Measurements from ENCODE around the gene PTGDS.

Gene PTGDS

DNA sequence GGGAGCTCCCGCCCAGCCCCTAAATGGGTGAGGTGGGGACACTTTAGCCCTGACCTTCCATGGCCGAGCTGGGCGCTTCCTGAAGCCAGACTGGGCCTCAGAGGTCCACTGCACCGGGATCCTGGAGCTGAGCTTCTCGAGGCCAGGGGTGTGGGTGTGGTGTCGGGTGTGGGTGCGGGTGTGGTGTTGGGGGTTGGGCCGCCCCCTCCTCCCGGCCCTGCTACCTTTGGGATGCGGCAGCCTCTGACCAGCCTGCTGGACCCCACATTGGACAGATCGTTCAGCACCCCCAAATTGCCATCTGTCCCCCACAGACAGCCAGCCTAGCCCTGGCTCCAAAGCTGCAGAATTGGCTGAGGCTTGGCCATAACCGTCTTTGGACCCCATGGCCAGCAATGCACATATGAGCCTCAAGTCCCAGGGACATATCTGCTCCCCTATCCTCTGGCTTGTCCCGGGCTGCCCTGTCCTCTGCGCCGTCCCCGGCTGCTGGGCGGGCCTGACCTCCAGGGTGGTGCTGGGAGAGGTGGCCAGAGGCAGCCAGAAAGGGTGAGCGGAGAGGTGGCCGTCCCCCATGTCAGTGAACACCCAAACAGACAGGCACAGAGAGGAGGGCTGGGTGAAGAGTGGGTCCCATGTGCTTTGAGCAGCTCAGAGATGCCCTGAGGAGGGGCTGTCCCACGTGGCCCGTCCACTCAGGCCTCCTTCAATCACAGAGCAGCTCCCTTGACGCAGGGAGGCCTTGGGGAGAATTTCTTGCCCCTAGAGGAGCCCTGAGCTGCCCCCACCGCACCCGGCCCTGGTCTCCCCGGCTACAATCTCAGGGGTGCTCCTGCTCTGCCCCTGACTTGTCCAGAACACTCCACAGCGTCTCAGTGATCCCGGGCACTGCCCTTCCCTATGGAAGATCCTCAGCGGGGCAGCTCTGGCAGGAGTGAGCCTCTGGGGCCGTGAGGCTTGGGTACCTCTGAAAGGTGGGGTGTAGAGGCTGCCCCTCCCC lies 3.4 kb upstream of the PTGDS start:
- DNase-seq (ENCODE audit: low spot score), result no peak

- no peak for DNase-seq (ENCODE audit: low spot score)
Measured at GRCh38 chr9:136974817-136975535, 2.3 kb upstream of the PTGDS start.

DNA sequence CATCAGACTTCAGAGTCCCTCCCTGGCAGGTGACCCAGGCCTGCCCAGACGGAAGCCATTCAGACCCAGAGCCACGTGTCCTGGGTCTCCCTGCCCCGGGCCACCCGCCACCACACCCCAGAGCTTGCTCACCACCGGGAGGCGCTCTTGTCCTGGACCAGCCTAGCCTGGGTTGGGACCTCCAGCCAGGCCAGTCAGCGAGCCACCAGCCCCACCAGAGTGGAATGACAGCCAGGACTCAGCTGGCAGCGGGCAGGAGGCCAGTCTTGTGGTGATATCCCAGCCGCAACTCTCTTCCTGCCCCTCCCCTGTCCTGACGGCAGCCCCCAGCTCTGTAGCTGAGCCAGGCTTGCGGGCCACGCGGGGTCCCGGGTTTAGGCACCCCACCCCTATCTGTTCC lies 1.7 kb upstream of the PTGDS start:
- no peak for DNase-seq (ENCODE audit: low spot score)

DNA sequence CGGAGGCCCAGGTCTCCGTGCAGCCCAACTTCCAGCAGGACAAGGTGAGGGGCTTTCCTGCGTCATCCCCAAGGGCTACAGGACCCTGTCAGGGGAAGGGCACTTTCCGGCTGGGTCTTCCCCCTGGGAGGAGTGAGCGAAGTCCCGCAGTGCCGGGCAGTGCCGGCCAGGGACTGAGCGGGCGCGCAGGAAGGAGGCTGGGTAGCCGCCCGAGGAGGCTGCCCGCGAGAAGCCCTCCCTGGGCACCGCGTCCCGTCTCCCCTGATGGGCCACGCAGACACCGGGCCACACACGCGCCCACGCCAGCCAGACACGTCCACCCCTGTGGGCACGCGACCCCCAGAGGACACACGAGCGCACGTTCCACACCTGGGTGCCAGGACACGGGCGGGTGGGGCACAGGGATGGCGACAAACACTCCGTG lies 357 bp downstream of the PTGDS start:
- DNase-seq (ENCODE audit: low spot score), result no peak

GRCh38 chr9:136978073-136978864 lies 965 bp downstream of the PTGDS start:
- DNase-seq (ENCODE audit: low spot score), result peak; percentile 83

GRCh38 chr9:136978865-136979544 lies 1.7 kb downstream of the PTGDS start:
- no peak for DNase-seq (ENCODE audit: low spot score)

- no peak for DNase-seq (ENCODE audit: low spot score)
Measured at GRCh38 chr9:136979769-136980587, 2.7 kb downstream of the PTGDS start.

- DNase-seq (ENCODE audit: low spot score), result no peak
Measured at GRCh38 chr9:136980669-136981478, 3.6 kb downstream of the PTGDS start.

- DNase-seq (ENCODE audit: low spot score), result no peak
Measured at GRCh38 chr9:136981588-136982231, 4.4 kb downstream of the PTGDS start.

- no peak for DNase-seq (ENCODE audit: low spot score)
Measured at GRCh38 chr9:136982232-136983051, 5.1 kb downstream of the PTGDS start, which contains the start of gene LCNL1. Gene LCNL1, plus strand, starts transcription at chr9:136982993. Its CDS starts 594 bp downstream, at chr9:136983587.

DNA sequence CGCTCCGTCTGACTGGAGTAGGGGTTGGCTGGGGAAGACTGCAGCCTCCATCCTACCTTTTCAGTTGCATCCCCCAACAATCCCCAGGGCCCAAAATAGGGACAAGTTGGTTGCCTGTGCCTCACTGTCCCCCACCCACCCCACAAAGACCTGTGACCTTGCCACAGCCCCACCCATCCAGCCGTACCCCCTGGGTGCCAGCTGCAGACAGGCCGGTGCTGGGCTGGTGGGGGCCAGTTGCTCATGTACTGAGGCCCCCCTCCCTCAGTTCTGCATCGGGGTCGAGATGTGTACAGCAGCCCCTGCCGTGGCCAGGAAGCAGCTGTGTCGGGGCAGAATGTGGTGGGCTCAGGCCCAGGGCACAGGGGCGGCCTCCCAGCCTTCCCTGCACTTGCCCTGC lies 5.9 kb downstream of the PTGDS start:
- no peak for DNase-seq (ENCODE audit: low spot score)

GRCh38 chr9:136983656-136984314 lies 6.5 kb downstream of the PTGDS start:
- DNase-seq (ENCODE audit: low spot score), result no peak

DNA sequence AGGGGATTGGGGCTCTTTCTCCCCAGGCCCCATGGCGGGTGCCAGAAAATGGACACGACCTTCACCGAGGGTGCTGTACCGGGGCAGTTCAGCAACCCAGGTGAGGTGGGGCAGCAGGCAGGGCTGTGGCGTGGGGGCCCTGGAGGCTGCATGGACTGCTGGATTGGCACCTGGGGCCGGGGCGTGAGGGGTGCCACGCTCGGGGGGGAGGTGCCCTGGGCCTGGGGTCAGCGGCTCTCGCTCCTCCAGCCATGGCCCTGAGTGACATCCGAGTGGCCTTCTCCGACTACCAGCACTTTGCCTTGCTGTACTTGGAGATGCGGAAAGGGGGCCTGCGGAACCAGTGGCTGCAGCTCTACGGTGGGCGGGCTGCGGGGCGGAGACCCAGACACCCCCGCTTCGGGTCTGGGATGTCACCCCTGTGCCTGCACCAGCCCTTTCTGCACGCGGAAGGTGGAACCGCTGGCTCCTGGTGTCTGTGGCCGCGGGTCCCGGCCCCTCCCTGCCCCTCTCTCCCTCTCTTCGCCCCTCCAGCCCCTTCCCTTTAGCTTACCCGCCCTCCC lies 7.2 kb downstream of the PTGDS start:
- DNase-seq (ENCODE audit: low spot score), result no peak

GRCh38 chr9:136985027-136985602 lies 7.8 kb downstream of the PTGDS start:
- no peak for DNase-seq (ENCODE audit: low spot score)

DNA sequence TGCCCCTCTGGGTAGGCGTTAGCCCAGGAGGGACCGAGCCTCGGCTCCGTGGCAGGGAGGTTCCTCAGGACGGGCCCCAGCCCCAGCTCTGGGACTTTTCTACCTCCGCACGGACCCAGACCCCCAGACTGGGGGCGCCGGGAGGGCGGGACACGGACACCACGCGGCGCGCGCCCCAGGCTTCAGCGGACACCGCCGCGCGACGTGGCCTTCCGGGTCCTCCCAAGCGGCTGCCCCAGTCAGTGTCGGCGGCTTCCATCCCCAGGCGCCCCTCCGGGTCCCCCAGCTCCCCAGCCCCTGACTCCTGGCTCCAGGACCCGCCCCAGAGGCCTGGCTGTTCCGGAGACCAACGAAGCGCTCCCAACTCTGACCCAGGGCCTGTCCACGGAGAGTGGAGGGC lies 8.5 kb downstream of the PTGDS start:
- DNase-seq (ENCODE audit: low spot score), result no peak

GRCh38 chr9:136988872-136989271 lies 11.6 kb downstream of the PTGDS start:
- DNase-seq (ENCODE audit: low spot score), result no peak

GRCh38 chr9:136990242-136990911 lies 13.1 kb downstream of the PTGDS start:
- no peak for DNase-seq (ENCODE audit: low spot score)

Data from germinal center (tissue), 1 donor.